HG03575 (cell line): ENCODE data around the gene CCDC91.
"Not testable (repeated sequence)": the region's sequence is repeated elsewhere in the genome, so short reads cannot be mapped to it uniquely, and the experiment has no call there.

Experiments
- ATAC-seq: cut with Tn5 transposase; IDR thresholded peaks from one replicate; pipeline ENCODE4 v1.9.1; 2021; ENCODE audit not compliant: unreplicated experiment, insufficient number of reproducible peaks, low FRiP score; ENCODE audit errors: extremely low read depth

CCDC91 gene

DNA sequence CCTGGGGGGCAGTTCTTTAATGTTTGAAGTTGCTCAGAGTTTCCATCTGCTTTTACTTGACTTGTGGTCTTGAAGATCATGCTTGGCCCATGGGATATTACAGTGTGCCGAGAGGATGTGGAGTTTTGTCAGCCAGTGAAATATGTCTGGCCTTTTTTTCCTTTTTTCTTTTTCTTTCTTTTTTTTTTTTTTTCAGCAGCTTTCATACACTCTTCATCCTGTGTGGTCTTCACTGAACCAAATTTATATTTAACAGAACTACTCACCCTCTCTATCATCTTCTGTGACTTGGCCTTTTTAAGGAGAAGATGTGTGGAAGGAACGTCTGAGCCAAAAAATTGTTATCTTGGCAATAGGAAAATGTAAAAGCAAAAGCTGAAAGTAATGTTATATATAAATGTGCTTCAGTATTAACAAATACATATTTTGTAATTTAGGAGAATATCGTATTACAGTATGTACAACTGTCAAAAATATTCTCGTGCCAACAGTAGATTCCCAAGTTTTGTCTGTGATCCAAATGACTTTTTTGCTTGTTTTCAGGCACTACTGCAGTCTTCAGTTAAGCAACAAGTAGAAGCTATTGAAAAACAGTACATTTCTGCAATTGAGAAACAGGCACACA is 200.6 kb downstream of the CCDC91 start:
- no peak for ATAC-seq

DNA sequence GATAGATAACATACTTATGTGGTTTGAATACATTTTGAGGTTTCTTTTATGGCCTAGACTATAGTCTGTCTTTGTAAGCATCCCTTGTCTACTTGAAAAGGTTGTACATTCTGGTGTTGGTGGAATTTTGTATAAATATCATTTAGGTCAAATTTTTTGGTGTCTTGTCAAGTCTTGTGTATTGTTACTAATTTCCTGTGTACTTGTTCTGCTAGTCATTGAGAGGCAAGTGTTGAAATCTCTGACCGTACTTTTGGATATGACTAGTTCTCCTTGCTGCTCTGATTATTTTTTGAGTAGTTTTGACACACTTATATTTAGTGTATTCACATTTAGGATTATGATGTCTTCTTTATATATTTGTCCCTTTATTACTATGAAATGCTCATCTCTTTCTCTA is 219.6 kb downstream of the CCDC91 start:
- ATAC-seq, result no peak

- no peak for ATAC-seq
Measured at GRCh38 chr12:28413460-28414109, 223.3 kb downstream of the CCDC91 start.

GRCh38 chr12:28415755-28416154 is 225.5 kb downstream of the CCDC91 start:
- ATAC-seq, result no peak

DNA sequence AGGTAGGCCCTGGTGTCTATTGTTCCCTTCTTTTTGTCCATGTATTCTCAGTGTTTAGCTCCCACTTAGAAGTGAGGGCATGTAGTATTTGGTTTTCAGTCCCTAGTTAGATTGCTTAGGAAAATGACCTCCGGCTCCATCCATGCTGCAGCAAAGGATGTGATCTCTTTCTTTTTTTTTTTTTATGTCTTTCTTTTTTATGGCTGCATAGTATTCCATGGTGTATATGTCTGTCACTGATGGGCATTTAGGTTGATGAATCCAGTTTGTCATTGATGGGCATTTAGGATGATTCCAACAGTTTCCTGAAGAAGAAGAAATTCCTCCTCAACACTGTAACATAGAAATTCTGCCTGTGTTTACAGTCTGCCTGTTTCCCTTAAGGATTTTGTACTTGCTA is 231.1 kb downstream of the CCDC91 start:
- no peak for ATAC-seq

DNA sequence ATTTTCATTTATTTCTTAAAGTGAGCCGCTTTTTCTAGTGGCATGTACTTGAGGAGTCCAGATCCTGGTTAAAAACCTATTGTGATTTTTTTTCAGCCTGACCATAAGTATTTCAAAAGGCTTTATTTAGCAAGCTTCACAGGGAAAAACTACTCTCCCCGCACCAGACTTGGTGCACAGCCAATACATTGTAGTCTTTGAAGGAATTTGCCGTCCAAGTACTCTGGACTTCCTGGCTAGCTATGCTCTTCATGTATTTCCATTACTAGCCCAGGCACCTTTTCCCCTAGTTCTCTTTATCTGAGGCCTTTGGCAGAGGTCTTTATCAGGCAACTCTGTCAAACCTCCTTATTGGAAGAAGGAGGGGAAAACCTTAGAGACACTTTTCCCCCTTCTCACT is 234.7 kb downstream of the CCDC91 start:
- no peak for ATAC-seq

DNA sequence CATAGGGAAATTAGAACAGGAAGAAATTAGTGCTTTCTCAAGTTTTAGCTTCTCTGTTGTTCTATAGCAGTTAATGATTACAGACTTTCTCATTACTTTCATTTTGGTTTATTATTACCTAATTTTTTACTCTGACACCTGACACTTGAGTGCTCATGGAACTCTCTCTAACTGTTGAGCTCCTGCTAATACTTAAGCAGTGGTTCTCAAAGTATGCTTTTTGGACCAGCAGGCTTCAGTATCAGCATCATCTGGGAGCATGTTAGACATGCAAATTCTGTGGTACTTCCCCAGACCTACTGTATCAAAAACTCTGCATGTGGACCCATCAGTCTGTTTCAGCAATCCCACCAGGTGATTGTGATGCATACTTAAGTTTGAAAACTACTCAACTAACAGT is 235.3 kb downstream of the CCDC91 start:
- ATAC-seq, result no peak

DNA sequence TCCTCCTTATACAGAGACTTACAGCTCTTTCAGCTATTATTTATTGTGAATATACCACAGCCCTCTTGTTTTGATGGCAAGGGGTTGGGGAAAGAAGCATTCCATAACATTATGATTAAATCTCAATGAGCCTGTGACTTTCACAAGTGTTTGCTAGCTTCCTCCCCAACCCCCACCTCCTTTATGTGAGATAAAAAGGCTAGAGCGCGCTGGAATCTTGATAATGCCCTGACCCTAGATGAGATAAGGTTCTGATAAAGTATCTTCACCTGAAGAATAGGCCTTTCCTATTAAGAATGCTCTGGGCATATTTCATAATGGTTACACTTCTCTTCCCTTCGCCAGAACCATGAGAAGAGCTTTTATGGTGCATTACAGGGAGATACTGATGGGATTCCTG is 236.8 kb downstream of the CCDC91 start:
- ATAC-seq, result no peak

DNA sequence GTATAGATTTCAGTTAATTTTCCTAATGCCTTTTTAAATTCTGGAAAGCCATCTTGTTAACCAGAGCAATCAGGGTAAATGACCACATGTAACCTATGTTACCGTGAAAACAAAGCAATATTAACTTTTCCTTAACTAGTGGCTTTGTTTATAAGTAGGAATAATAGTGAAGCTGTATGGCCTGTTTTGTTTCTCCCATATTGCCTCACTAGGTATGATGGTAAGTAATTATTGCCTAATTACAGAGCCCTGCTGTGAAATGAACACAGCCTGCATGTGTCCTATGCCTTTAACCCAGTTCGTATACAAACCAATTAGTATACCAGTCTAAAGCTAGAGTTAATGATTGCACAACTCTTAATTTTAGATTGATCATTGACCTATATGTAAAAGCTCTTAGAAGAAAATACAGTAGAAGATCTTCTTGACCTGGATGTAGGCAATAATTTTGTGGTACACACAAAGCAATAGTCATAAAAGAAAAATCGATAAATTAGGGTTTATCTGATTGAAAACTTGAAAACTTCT is 249.9 kb downstream of the CCDC91 start:
- no peak for ATAC-seq

DNA sequence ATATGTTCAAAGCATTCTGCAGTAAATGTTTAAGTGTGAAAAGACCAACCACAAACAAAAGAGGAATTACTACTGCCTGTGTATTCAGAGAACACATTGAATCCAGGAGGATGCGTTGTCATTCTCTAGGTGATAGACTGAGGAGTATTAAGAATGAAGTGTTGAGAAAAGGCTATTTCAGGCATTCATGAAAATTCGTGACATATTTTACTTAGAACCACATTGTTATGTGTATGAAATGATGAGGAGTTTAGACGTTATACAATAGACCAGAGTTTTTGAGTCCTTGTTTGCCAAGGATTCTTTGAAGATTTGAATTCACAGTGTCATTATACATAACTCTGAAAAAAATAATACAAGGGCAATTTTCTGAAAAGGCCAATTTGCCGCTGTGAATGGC is 251.8 kb downstream of the CCDC91 start:
- ATAC-seq, result no peak

DNA sequence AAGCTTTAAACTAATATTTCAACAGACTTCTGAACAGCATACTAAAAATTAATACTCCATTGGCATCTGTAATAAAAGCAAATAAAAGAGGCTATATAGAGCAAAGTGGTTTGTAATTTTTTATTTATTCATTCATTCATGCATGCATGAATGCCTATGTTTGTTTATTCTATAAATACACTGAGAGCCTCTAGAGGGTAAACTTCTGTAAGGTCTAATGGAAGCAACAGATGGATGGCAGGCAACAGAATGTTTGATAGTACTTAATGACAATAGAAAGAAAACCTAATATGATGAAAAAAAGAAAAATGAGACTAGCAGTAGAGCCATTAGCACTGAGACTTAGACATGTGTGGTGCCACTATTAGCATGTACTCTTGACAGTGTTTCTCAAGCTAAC is 253.1 kb downstream of the CCDC91 start:
- no peak for ATAC-seq

DNA sequence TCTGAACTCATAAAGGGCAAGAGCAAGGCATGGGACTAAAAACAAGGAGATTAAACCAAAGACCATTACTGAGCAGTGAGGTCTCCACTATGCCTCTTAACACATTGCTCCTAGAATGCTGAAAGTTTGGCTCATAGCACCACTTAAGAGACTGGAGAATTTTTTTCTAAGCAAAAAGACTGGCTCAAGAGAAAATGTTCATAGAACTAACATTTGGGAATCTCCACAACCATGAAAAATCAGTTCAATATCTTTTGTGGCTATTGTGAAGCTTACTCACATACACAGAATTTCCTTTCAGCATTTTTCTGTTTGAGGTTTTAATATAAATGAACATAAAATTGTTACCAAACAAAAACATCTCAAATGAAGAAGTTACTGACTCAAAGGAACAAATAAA is 255.8 kb downstream of the CCDC91 start:
- no peak for ATAC-seq

DNA sequence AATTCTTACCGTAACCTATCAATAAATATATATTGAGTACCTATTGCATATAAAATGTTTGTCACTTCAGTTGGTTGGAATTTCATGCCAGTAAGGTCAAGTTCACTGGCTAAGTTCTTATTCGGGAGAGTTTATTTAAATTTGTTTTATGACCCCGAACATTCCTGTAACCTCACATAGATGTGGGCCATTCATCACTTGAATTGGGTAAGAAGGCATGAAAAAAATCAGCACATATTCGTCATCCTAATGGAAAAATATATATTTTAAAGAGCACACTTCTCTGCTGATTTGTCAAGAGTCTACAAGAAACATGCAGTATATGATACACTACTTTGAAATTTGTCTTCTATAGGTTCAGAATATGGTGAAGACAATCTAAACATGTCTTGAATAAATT is 263.4 kb downstream of the CCDC91 start:
- ATAC-seq, result no peak

DNA sequence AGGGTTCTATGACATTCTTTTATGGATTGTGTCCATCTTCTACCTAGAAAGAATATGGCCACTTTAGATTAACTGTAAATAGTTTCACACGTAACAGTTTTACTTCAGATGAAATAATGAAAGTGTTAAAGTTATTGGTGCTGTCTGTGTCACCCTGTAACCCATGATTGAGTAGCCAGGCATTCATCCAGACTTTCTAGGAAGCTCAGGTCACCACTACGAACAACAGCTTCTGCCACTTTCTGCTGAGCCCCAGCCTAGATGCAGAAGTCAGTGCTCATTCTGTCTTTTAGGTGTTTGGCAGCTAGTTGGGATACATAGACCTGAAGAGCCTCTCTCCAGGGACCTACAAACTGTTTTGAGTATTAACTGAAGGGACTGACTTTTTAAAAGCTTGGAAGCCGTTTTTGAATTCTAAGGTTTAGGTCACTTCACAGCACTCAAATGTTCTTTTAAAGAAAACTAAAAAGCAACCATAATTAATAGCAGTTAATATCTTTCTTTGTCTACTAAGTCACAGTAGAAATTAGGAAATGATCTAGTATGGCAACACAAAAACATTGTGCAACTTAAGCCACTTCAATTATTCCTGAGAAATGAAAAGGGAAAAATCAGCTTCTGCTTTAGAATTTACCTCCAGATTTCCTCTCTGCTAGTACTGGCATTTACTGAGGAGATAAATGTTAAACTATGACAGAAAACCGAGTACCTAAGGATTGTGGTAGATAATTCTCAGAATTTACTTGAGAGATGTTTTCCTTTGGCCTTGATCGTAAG is 266.9 kb downstream of the CCDC91 start:
- ATAC-seq, result no peak

- ATAC-seq, result no peak
Measured at GRCh38 chr12:28457785-28458184, 267.5 kb downstream of the CCDC91 start.

- ATAC-seq, result no peak
Measured at GRCh38 chr12:28459481-28459880, 269.2 kb downstream of the CCDC91 start.

- ATAC-seq, result peak; percentile 80
Measured at GRCh38 chr12:28460420-28461130, 270.3 kb downstream of the CCDC91 start.

- ATAC-seq, result no peak
Measured at GRCh38 chr12:28463396-28463795, 273.1 kb downstream of the CCDC91 start.

- ATAC-seq, result not testable (repeated sequence)
Measured at GRCh38 chr12:28471762-28472161, 281.5 kb downstream of the CCDC91 start.
